Activated naive CD4-positive, alpha-beta T cell treated with anti-CD3 and anti-CD28 coated beads, Interleukin-2, amount 50 U/mL, for 72 hours (primary cell): ENCODE results near the gene MOB3A. TPM values are rescaled to one million over a fixed set of nuclear protein-coding genes. Genes with fewer than 3 reads are reported as not detected.
"Not testable (repeated sequence)": the region's sequence is repeated elsewhere in the genome, so short reads cannot be mapped to it uniquely, and the experiment has no call there.

ENCODE experiments used
- ATAC-seq, 2 donors: fragments of 150-1000 bp; cut with Tn5 transposase; 2 replicates each; pipeline ENCODE4 v1.10.0; 2021; ENCODE audit warnings: mild to moderate bottlenecking in 2 of 2, moderate library complexity in 2 of 2
- DNase-seq, 2 donors: peaks; one replicate each; pipeline ENCODE4 v3.0.0; 2021 to 2022; ENCODE audit warnings: low spot score in 2 of 2
- H3K27ac Mint-ChIP-seq, 2 donors: one replicate each; pipeline ENCODE4 v1.8.0; 2022; ENCODE audit warnings: mild to moderate bottlenecking in 2 of 2, mixed read lengths in 2 of 2
- H3K36me3 Mint-ChIP-seq, 2 donors: one replicate each; pipeline ENCODE4 v1.8.0; 2022; ENCODE audit warnings: mixed read lengths in 2 of 2
- H3K9me3 Mint-ChIP-seq, 2 donors: one replicate each; pipeline ENCODE4 v1.8.0; 2022; ENCODE audit warnings: mixed read lengths in 2 of 2
- total RNA-seq, 2 donors: library from RNA; stranded (reverse); gene quantifications; one replicate each; pipeline ENCODE4 v1.2.3, GENCODE V29; 2022

Gene MOB3A
- total RNA-seq, 2 donors from 2014 or later, result 91.8 to 183 TPM

DNA sequence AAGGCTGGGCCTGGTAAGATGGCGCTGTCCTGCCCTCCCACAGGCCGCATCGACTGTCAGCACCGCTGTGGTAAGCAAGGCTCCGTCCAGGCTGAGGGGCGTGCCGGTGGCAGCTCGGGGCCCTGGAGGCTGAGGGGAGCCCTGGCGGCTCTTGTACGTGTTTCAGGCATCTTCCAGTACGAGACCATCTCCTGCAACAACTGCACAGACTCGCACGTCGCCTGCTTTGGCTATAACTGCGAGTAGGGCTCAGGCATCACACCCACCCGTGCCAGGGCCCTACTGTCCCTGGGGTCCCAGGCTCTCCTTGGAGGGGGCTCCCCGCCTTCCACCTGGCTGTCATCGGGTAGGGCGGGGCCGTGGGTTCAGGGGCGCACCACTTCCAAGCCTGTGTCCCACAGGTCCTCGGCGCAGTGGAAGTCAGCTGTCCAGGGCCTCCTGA lies 1.8 kb upstream of the MOB3A start:
- DNase-seq (no peak), ATAC-seq (no peak)
- Mint-ChIP-seq H3K9me3 (no peaks in the 10 kb centered on the region), H3K27ac (peak overlapping the region in 1 of 2 donors; percentile 89), H3K36me3 (peaks cover 14 to 25% of the 10 kb centered on the region in 2 donors)

DNA sequence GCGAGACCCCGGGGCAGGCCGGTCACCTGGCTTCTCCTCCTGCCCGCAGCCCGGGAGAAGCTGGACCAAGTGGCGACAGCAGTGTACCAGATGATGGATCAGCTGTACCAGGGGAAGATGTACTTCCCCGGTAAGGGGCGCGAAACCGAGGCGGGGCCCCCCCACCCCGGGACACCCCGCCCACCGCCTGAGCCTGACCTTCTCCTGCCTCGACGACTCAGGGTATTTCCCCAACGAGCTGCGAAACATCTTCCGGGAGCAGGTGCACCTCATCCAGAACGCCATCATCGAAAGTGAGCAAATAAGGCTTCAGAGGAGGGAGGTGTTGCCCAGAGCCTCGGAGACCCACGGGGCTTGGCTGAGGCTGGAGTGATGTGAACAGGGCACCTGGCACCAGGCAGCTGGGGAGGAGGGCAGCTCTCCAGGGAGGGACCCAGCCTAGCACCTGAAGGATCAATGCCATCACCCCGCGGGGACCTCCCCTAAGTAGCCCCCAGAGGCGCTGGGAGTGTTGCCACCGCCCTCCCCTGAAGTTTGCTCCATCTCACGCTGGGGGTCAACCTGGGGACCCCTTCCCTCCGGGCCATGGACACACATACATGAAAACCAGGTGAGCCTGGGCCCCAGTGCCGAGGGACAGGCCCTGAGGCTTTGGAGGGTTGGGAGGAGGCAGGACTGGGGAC lies 1.2 kb upstream of the MOB3A start:
- Mint-ChIP-seq H3K36me3 (peaks cover 14 to 25% of the 10 kb centered on the region in 2 donors), H3K9me3 (no peaks in the 10 kb centered on the region), H3K27ac (peak overlapping the region; percentile 82 to 89)
- peak; percentile 12 to 53 for ATAC-seq
- peak; percentile 47 to 87 for DNase-seq

DNA sequence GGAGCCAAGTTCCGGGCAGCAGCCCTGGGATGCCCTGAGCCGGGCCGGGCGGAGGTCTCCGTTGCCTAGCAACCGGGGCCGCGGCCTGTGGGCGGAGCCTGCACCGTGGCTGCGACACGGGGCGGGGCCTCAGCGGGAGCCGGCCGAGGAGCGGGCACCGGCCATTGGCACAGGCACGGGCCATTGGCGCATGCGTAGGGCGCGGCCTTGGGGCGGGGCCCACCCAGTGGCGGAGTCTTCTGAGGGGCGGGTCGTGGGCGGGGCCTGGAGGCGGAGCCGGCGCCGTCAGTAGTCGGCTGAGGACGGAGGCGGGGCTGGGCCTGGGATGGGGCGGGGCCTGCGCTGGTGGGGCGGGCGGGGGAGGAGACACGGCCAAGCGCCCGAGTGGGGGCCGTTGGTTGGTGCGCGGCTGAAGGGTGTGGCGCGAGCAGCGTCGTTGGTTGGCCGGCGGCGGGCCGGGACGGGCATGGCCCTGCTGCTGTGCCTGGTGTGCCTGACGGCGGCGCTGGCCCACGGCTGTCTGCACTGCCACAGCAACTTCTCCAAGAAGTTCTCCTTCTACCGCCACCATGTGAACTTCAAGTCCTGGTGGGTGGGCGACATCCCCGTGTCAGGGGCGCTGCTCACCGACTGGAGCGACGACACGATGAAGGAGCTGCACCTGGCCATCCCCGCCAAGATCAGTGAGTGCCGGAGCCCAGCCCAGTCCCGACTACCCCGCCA lies 515 bp upstream of the MOB3A start, which contains the start of gene IZUMO4:
TSS of gene IZUMO4 (plus strand) at position 436 of the 723 bp plus-strand sequence. CDS start at position 467, 31 bp downstream.
- ATAC-seq, result peak; percentile 82 to 85
- Mint-ChIP-seq H3K9me3 (no peaks in the 10 kb centered on the region), H3K27ac (peak within 1 kb of the TSS; percentile 89 to 98), H3K36me3 (peaks cover 10 to 25% of the 10 kb centered on the region in 2 donors)
- DNase-seq, result peak; percentile 100

DNA sequence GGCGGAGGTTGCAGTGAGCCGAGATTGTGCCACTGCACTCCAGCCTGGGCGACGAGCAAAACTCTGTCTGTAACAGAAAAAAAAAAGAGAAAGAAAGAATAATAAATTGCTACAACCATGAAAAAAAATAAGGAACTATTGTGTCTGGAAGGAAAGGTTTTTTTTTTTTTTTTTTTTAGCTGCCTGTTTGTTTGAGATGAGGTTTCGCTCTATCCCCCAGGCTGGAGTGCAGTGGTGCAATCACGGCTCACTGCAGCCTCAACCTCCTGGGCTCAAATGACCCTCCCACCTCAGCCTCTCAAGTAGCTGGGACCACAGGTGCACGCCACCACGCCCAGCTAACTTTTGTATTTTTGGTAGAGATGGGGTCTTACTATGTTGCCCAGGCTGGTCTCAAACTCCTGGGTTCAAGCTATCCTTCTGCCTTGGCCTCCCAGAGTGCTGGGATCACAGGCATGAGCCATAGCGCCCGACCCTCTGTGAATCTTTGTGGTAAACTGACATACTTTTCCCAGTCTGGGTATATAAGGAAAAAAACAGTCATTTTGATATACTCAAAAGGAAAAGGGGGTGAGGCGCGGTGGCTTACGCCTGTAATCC lies 4.1 kb downstream of the MOB3A start:
- H3K27ac Mint-ChIP-seq, ATAC-seq, DNase-seq, H3K9me3 Mint-ChIP-seq: not testable (repeated sequence)
- peaks cover 10 to 37% of the 10 kb centered on the region in 2 donors for H3K36me3 Mint-ChIP-seq

DNA sequence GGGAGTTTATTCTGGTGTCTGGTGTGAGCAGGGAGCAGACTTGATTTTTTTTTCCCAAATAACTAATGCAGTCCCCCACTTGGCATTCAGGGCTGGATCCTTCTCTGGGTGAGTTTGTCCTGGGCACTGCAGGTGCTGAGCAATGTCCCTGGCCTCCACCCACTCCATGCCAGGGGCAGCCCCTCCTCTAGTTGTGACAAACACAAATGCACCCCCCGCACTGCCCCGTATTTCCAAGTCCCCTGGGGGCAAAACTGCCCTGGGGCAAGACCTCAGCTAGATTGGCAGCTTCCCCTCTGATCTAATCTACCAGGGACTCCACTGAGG lies 6.4 kb downstream of the MOB3A start:
- DNase-seq (no peak), ATAC-seq (peak in 1 of 2 donors; percentile 0)
- Mint-ChIP-seq H3K36me3 (peaks cover 13 to 39% of the 10 kb centered on the region in 2 donors), H3K27ac (peak overlapping the region in 1 of 2 donors; percentile 100), H3K9me3 (no peaks in the 10 kb centered on the region)

DNA sequence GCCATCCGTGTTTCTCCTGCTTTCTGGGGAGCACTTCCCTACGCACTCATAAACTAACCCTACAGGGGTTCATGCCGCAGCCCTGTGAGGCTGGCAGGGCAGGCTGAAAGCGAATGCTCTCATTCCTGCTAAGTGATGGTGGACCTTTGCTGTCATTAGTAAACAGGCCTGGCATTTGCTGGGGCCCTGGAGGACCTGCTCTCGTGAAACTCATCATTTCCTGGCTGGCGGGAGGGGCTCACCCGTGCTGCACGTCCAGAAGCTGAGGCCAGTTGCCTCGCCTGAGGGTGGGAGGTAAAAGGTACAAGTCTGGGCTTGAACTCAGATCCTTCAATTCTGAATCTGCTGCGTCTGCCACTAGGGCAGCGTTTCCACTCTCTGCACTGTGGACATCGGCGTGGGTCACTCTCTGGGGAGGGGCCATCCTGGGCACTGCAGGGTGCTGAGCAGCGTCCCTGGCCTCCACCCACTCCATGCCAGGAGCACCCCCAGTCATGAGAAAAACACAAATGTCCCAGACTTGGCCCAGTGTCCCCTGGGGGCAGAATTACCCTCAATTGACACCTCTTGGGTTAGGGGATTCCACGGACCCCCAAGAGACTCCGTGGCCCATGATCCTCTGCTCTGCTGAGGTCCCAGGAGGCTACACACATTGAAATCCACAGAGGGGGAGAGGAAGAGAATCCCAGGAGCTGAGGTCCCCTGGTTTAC lies 7.0 kb downstream of the MOB3A start:
- ATAC-seq (no peak), DNase-seq (no peak)
- peak overlapping the region in 1 of 2 donors; percentile 100 for H3K27ac Mint-ChIP-seq
- H3K9me3 Mint-ChIP-seq, result no peaks in the 10 kb centered on the region
- H3K36me3 Mint-ChIP-seq, result peaks cover 14 to 39% of the 10 kb centered on the region in 2 donors

DNA sequence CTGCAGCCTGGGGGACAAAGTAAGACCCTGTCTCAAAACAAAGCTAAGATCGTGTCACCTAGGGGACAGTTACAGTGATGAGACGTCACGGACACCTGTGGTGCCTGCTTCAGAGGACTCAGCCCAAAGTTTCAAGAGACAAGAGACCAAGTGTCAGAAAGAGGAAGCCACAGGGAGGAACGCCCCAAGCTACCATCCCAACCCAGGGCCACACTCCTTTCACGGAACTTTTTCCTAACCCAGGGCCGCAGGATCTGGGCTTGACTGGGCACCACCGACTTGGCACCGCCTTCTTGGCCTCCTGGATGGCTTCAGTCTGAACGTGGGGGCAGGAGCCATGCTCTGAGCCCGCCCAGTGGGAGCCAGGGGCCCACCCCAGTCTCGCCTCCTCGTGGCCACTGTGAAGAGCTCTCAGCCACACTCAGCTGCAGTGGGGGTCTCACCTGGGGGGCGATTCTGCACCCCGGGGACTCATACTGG lies 8.5 kb downstream of the MOB3A start:
- H3K27ac Mint-ChIP-seq, result peak overlapping the region; percentile 97 to 100
- DNase-seq (no peak), ATAC-seq (peak; percentile 6 to 13)
- H3K9me3 Mint-ChIP-seq, result no peaks in the 10 kb centered on the region
- H3K36me3 Mint-ChIP-seq, result peaks cover 29 to 46% of the 10 kb centered on the region in 2 donors

DNA sequence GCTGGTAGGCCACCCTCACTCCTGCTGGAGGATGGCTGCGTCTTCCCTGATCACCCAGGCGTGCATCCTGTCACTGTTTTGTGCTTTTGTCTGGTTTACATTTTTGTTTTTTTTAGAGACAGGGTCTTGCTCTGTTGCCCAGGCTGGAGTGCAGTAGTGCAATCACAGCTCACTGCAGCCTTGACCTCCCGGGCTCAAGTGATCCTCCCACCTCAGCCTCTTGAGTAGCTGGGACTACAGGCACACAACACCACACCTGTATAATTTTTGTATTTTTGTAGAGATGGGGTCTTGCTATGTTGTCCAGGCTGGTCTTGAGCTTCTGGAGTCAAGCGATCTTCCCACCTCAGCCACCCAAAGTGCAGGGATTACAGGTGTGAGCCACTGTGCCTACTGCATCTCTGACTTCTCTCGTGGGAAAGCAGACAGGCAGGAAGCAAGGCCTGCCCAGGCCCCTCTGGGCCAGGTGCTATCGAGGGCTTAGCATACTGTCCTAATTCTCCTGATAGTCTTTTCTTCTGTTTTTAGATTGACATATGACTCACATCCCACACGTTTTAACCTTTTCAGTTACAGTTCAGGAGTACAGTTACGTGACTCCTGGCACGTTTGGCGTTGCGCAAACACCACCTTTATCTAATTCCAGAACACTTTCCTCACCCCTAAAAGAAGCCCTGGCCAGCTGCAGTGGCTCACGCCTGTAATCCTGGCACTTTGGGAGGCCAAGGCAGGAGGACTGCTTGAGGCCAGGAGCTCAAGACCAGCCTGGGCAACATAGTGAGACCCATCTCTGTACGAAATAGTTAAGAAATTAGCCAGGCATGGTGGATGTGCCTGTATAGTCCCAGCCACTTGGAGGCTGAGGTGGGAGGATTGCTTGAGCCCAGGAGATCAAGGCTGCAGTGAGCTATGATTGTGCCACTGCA lies 9.2 kb downstream of the MOB3A start:
- Mint-ChIP-seq H3K27ac (peak overlapping the region; percentile 97 to 100), H3K36me3 (peaks cover 36 to 53% of the 10 kb centered on the region in 2 donors)
- H3K9me3 Mint-ChIP-seq, result not testable (repeated sequence)
- peak; percentile 30 to 47 for ATAC-seq
- DNase-seq, result peak in 1 of 2 donors; percentile 42

DNA sequence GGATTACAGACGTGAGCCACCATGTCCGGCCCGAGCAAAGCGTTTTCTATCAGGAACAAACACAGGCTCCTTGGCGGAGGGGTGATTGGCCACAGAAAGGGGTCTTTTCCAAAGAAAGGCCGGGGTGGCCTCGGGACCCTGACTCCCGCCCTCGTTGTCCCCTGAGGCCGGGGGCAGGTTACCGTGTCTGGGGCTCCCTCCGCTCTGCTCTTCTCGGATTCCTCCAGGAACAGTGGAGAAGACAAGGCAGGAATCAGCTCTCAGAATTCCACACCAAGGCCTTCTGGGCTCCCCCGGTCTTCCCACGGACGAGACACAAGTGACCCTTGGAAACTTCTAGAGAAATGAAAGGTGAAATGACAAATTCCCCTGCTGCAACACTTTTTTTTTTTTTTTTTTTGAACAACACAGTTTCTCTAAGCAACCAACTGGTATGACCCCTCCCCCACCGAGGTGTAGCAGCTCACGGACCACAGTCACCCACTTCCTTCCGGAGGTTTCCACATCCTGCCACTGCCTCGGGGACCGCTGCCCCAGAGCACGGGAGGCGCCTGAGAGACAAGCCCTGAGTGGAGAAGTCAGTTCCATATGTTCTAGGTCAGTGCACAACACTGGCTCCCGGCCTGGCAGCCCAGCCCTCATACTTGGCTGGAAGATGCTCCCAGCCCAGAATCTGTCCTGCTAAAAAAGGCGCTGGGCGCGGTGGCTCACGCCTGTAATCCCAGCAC lies 11.0 kb downstream of the MOB3A start:
- ATAC-seq (peak; percentile 62 to 83), DNase-seq (peak; percentile 93 to 95)
- Mint-ChIP-seq H3K9me3 (no peaks in the 10 kb centered on the region), H3K27ac (peak overlapping the region; percentile 99 to 100), H3K36me3 (peaks cover 46 to 69% of the 10 kb centered on the region in 2 donors)

DNA sequence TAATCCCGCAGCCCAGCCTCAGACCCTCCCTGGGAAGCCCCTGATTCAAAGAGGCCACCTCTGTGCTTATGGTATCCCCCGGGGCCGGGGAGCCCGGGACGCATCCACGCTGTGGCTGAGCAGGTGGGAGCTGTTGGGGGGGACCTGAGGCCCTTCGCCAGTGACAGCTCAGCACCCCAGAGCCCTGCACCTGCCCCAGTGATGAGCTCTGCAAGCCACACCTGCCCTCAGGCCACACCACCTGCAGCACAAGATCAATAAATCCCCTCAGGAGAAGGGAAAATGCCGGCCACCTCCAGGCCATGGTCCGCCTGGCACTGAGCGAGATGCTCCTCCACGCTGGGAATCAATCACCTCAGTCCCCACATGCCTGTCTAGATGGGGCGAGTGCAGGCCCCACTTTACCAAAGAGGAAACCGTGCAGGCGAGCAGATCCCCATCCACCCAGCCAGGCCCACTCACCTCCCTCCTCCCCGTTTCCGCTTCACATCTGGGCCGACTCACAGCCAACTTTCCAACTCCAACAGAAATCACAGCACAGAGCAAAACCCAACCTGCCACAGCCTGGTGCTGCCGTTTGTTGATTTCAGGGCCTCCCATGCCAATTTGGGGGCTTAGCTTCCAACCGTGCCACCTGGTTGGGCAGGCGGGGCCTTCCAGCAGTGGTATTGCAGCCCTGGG lies 12.8 kb downstream of the MOB3A start:
- H3K9me3 Mint-ChIP-seq, result no peaks in the 10 kb centered on the region
- DNase-seq, result peak in 1 of 2 donors; percentile 51
- H3K36me3 Mint-ChIP-seq, result peaks cover 48 to 73% of the 10 kb centered on the region in 2 donors
- peak; percentile 16 to 21 for ATAC-seq
- H3K27ac Mint-ChIP-seq, result peak overlapping the region; percentile 99 to 100

DNA sequence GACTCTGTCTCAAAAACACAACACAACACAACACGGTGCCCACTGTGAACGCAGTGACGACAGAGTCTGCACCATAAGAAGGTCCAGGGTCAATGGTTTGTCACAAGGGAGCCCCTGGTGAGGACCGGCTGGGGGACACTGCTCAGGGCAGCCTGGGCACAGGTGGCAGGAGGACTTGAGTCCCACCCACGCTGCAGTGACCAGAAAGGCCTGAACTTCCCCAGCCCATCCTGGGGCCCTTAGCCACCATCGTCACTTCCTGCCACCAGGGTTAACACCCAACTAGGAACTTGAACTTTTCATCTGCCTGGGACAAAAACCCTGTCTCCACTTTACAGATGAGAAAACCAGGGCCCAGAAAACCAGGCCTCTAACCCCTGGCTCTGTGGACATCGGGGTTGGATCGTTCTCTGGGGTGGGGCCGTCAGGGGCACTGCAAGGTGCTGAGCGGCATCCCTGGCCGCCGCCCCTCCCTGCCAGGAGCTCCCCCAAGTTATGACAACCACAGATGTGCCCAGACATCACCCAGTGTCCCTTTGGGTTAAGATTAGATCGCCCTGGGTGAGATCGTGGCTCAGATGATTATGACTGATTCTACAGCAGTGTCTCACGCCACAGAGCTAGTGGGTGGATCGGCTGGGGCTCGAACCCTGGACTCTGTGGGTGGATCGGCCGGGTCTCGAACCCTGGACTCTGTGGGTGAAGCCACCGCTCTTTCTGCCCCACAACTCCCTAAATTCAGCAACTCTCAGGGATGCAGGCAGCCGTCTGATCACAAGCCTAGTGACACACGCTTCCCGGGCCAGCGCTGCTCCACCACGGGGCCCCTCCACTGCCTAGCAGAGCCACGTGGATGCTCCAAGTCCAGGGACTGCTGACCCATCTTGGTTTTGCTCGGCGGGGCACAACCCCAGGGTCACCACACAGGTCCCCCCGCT lies 14.0 kb downstream of the MOB3A start:
- Mint-ChIP-seq H3K36me3 (peaks cover 54 to 69% of the 10 kb centered on the region in 2 donors), H3K9me3 (no peaks in the 10 kb centered on the region), H3K27ac (peak overlapping the region; percentile 99 to 100)
- DNase-seq (peak in 1 of 2 donors; percentile 79), ATAC-seq (peak in 1 of 2 donors; percentile 52)

DNA sequence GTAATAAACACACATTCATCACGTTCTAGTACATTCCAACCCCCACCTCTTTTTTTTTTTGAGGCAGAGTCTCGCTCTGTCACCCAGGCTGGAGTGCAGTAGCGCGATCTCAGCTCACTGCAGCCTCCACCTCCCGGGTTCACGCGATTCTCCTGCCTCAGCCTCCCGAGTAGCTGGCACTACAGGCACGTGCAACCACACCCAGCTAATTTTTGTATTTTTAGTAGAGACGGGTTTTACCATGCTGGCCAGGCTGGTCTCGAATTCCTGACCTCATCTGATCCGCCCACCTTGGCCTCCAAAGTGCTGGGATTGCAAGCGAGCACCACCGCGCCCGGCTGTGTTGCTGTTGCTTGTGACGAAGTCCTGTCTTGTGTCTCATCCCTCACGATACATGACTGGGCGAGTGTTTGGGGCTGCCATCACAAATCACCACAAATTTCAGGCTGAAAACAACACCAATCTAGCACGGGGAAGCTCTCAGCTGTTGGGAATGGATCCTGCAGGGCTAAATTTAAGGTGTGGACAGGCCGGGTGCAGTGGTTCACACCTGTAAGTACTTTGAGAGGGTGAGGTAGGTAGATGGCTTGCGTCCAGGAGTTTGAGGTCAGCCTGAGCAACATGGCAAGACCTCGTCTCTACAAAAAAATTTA lies 15.7 kb downstream of the MOB3A start:
- H3K27ac Mint-ChIP-seq, result peak overlapping the region; percentile 95 to 100
- no peak for ATAC-seq
- no peak for DNase-seq
- no peaks in the 10 kb centered on the region for H3K9me3 Mint-ChIP-seq
- H3K36me3 Mint-ChIP-seq, result peaks cover 53 to 63% of the 10 kb centered on the region in 2 donors

DNA sequence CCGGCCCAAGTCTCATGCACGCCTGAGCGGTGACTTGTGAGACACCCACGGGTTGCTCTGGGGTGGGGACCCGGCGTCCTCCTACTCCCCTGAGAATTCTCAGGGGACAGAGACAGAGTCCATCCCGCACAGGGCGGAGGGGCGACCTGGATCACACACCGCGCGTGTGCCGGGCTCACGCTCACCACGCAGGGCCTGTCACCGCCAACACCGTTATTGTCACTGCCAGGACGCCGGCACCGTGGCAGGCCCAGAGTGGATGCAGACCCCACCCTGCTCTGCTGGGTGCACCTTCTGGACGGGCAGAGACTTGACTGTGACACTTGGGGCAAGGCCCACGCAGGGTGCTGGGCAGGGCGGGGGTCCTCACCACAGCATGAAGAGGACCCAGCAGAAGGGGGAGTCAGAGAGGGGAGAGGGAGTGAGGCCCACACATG lies 16.2 kb downstream of the MOB3A start:
- Mint-ChIP-seq H3K9me3 (no peaks in the 10 kb centered on the region), H3K27ac (peak overlapping the region; percentile 95 to 100), H3K36me3 (peaks cover 48 to 60% of the 10 kb centered on the region in 2 donors)
- ATAC-seq (no peak), DNase-seq (no peak)
